ENCODE measurements around the gene BANK1. TPM values are rescaled to one million over a fixed set of nuclear protein-coding genes. Genes with fewer than 3 reads are reported as not detected.
"Not testable (repeated sequence)": the region's sequence is repeated elsewhere in the genome, so short reads cannot be mapped to it uniquely, and the experiment has no call there.

The BANK1 gene
- polyA plus RNA-seq, 1 donor: 0.67 TPM

- DNase-seq: no peak
Measured at GRCh38 chr4:101888472-101888871, 97.9 kb downstream of the BANK1 start.

GRCh38 chr4:101905527-101905926 is 115.0 kb downstream of the BANK1 start:
- not testable (repeated sequence) for DNase-seq

- no peak for DNase-seq
Measured at GRCh38 chr4:101910786-101911373, 120.3 kb downstream of the BANK1 start.

GRCh38 chr4:101911616-101912015 is 121.1 kb downstream of the BANK1 start:
- DNase-seq: no peak

GRCh38 chr4:101914761-101915160 is 124.2 kb downstream of the BANK1 start:
- no peak for DNase-seq

GRCh38 chr4:101919373-101919977 is 128.9 kb downstream of the BANK1 start:
- no peak for DNase-seq

GRCh38 chr4:101921370-101921769 is 130.8 kb downstream of the BANK1 start:
- DNase-seq: no peak

GRCh38 chr4:101931619-101932018 is 141.1 kb downstream of the BANK1 start:
- DNase-seq: no peak

GRCh38 chr4:101933855-101934254 is 143.3 kb downstream of the BANK1 start:
- DNase-seq: no peak

GRCh38 chr4:101938836-101939235 is 148.3 kb downstream of the BANK1 start:
- DNase-seq: no peak

GRCh38 chr4:101941816-101942358 is 151.4 kb downstream of the BANK1 start:
- DNase-seq: no peak

- no peak for DNase-seq
Measured at GRCh38 chr4:101942891-101943290, 152.4 kb downstream of the BANK1 start.

- DNase-seq: no peak
Measured at GRCh38 chr4:101944649-101945048, 154.1 kb downstream of the BANK1 start.

GRCh38 chr4:101948055-101948454 is 157.5 kb downstream of the BANK1 start:
- DNase-seq: no peak

GRCh38 chr4:101948951-101949350 is 158.4 kb downstream of the BANK1 start:
- DNase-seq: no peak

- no peak for DNase-seq
Measured at GRCh38 chr4:101950258-101950979, 159.9 kb downstream of the BANK1 start.

GRCh38 chr4:101952985-101953384 is 162.5 kb downstream of the BANK1 start:
- DNase-seq: no peak

- DNase-seq: no peak
Measured at GRCh38 chr4:101953949-101954348, 163.4 kb downstream of the BANK1 start.

GRCh38 chr4:101954351-101954750 is 163.8 kb downstream of the BANK1 start:
- no peak for DNase-seq

- DNase-seq: no peak
Measured at GRCh38 chr4:101954975-101955678, 164.6 kb downstream of the BANK1 start.

GRCh38 chr4:101956068-101956825 is 165.7 kb downstream of the BANK1 start:
- DNase-seq: no peak

- DNase-seq: no peak
Measured at GRCh38 chr4:101958547-101958946, 168.0 kb downstream of the BANK1 start.

Measured in hindlimb muscle (tissue), 1 donor.